Measurements from ENCODE around the gene KLHL40.

KLHL40 gene

GRCh38 chr3:42739401-42740158 lies 54.2 kb downstream of the KLHL40 start:
- no peak for DNase-seq (ENCODE audit: low read depth in 3 of 3)

- no peak for DNase-seq (ENCODE audit: low read depth in 3 of 3)
Measured at GRCh38 chr3:42741796-42742195, 56.5 kb downstream of the KLHL40 start.
